ENCODE data around the gene FHAD1. TPM values are rescaled to one million over a fixed set of nuclear protein-coding genes. Genes with fewer than 3 reads are reported as not detected.
"Not testable (repeated sequence)": the region's sequence is repeated elsewhere in the genome, so short reads cannot be mapped to it uniquely, and the experiment has no call there.

FHAD1 gene
- total RNA-seq, 4 donors from 2014 or later = 0.95 to 1.7 TPM; not detected in 2

GRCh38 chr1:15299179-15299578 is 52.2 kb downstream of the FHAD1 start:
- no peaks in the 10 kb centered on the region for H3K27me3 ChIP-seq
- DNase-seq = no peak
- H3K36me3 ChIP-seq = no peaks in the 10 kb centered on the region
- no peak overlapping the region for H3K27ac ChIP-seq
- peaks cover 0 to 3% (median 0%) of the 10 kb centered on the region in 4 donors for H3K9me3 ChIP-seq
- TF ChIP-seq POLR2A (IDR thresholded peaks at IDR 0.05) (no peak), CTCF (IDR thresholded peaks at IDR 0.05) (no peak)
- H3K4me3 ChIP-seq = no peak overlapping the region
- no peaks in the 10 kb centered on the region for H3K4me1 ChIP-seq

- Histone ChIP-seq H3K36me3 (no peaks in the 10 kb centered on the region), H3K4me1 (peaks cover 0 to 3% (median 0%) of the 10 kb centered on the region in 4 donors), H3K27ac (no peak overlapping the region)
Measured at GRCh38 chr1:15299806-15300205, 52.8 kb downstream of the FHAD1 start.

GRCh38 chr1:15303935-15304334 is 56.9 kb downstream of the FHAD1 start:
- H3K9me3 ChIP-seq = no peaks in the 10 kb centered on the region
- no peaks in the 10 kb centered on the region for H3K27me3 ChIP-seq
- no peak overlapping the region for H3K27ac ChIP-seq
- H3K36me3 ChIP-seq = no peaks in the 10 kb centered on the region
- H3K4me1 ChIP-seq = peaks cover 0 to 10% (median 2%) of the 10 kb centered on the region in 4 donors
- no peak for DNase-seq
- no peak for TF ChIP-seq CTCF (IDR thresholded peaks at IDR 0.05)
- no peak overlapping the region for H3K4me3 ChIP-seq

More at GRCh38 chr1:15299806-15300205, 52.8 kb downstream of the FHAD1 start:
- Histone ChIP-seq H3K4me3 (no peak overlapping the region), H3K9me3 (peaks cover 0 to 3% (median 0%) of the 10 kb centered on the region in 4 donors), H3K27me3 (no peaks in the 10 kb centered on the region)
- no peak for DNase-seq
- TF ChIP-seq POLR2A (IDR thresholded peaks at IDR 0.05) (no peak), CTCF (IDR thresholded peaks at IDR 0.05) (no peak)

GRCh38 chr1:15304708-15305467 is 57.9 kb downstream of the FHAD1 start:
- Histone ChIP-seq H3K27ac (no peak overlapping the region), H3K9me3 (no peaks in the 10 kb centered on the region), H3K36me3 (no peaks in the 10 kb centered on the region), H3K4me1 (peaks cover 0 to 14% (median 7%) of the 10 kb centered on the region in 4 donors), H3K4me3 (no peak overlapping the region), H3K27me3 (no peaks in the 10 kb centered on the region)
- DNase-seq = peak; percentile 45 to 82 (median 82)
- TF ChIP-seq POLR2A (IDR thresholded peaks at IDR 0.05) (no peak), CTCF (IDR thresholded peaks at IDR 0.05) (peak; percentile 53 to 93 (median 88))

GRCh38 chr1:15305468-15305770 is 58.4 kb downstream of the FHAD1 start:
- H3K4me1 ChIP-seq = peaks cover 0 to 15% (median 7%) of the 10 kb centered on the region in 4 donors
- no peaks in the 10 kb centered on the region for H3K27me3 ChIP-seq
- no peak overlapping the region for H3K4me3 ChIP-seq
- no peak for DNase-seq
- no peak overlapping the region for H3K27ac ChIP-seq
- TF ChIP-seq POLR2A (IDR thresholded peaks at IDR 0.05) (no peak), CTCF (IDR thresholded peaks at IDR 0.05) (no peak)
- H3K9me3 ChIP-seq = no peaks in the 10 kb centered on the region
- no peaks in the 10 kb centered on the region for H3K36me3 ChIP-seq

- DNase-seq = not testable (repeated sequence)
Measured at GRCh38 chr1:15306352-15306751, 59.3 kb downstream of the FHAD1 start.

More at GRCh38 chr1:15306352-15306751, 59.3 kb downstream of the FHAD1 start:
- not testable (repeated sequence) for H3K27me3 ChIP-seq, H3K4me3 ChIP-seq, H3K36me3 ChIP-seq, H3K9me3 ChIP-seq, H3K27ac ChIP-seq
- peaks cover 0 to 15% (median 7%) of the 10 kb centered on the region in 4 donors for H3K4me1 ChIP-seq

All from Peyer's patch (tissue), 4 donors.